Trophoblast cell (in vitro differentiated cells and primary cell): ENCODE measurements around the gene SREK1.
"Not testable (repeated sequence)": the region's sequence is repeated elsewhere in the genome, so short reads cannot be mapped to it uniquely, and the experiment has no call there.

ENCODE experiments used
- DNase-seq, 2 donors: peaks; one replicate each; pipeline ENCODE4 v3.0.0-alpha.2; 2016
- H2AFZ ChIP-seq: 2 replicates; pipeline ENCODE4 v1.6.1; 2013; ENCODE audit warnings: low read length, moderate library complexity, mild to moderate bottlenecking; ENCODE audit not compliant: insufficient read depth, poor library complexity
- H2AK5ac ChIP-seq: 2 replicates; pipeline ENCODE4 v1.6.1; 2013; ENCODE audit warnings: mild to moderate bottlenecking, low read length
- H2BK120ac ChIP-seq: 2 replicates; pipeline ENCODE4 v1.6.1; 2013; ENCODE audit warnings: low read length, mild to moderate bottlenecking, moderate library complexity; ENCODE audit not compliant: insufficient read depth, poor library complexity
- H2BK12ac ChIP-seq: 2 replicates; pipeline ENCODE4 v1.6.1; 2013; ENCODE audit warnings: mild to moderate bottlenecking, low read length, moderate library complexity
- H2BK5ac ChIP-seq: 2 replicates; pipeline ENCODE4 v1.6.1; 2013; ENCODE audit warnings: low read length, low read depth, moderate library complexity, mild to moderate bottlenecking; ENCODE audit not compliant: poor library complexity
- H3K14ac ChIP-seq: 2 replicates; pipeline ENCODE4 v1.6.1; 2013; ENCODE audit warnings: mild to moderate bottlenecking, low read length
- H3K18ac ChIP-seq: 2 replicates; pipeline ENCODE4 v1.6.1; 2013; ENCODE audit warnings: mild to moderate bottlenecking, low read length
- H3K23ac ChIP-seq: 2 replicates; pipeline ENCODE4 v1.6.1; 2013; ENCODE audit warnings: low read length
- H3K27ac ChIP-seq: 2 replicates; pipeline ENCODE4 v1.5.1; 2013; ENCODE audit warnings: low read depth, mild to moderate bottlenecking, inconsistent platforms, low read length, moderate library complexity
- H3K27me3 ChIP-seq: 2 replicates; pipeline ENCODE4 v1.6.1; 2013; ENCODE audit warnings: inconsistent platforms, mild to moderate bottlenecking, low read length, moderate library complexity; ENCODE audit not compliant: insufficient read depth
- H3K36me3 ChIP-seq, 2 experiments: 1 replicate in 1 of 2; 2 replicates in 1 of 2; pipeline ENCODE4 v1.6.1; 2013; ENCODE audit warnings: low read length in 2 of 2, mild to moderate bottlenecking in 2 of 2, moderate library complexity in 1 of 2; ENCODE audit not compliant: insufficient read depth in 2 of 2, control insufficient read depth in 1 of 2
- H3K4ac ChIP-seq: 2 replicates; pipeline ENCODE4 v1.6.1; 2013; ENCODE audit warnings: low read depth, mild to moderate bottlenecking, low read length, moderate library complexity
- H3K4me1 ChIP-seq, 2 experiments: 1 replicate in 1 of 2; 2 replicates in 1 of 2; pipeline ENCODE4 v1.6.1; 2013; ENCODE audit warnings: low read length in 2 of 2, mild to moderate bottlenecking in 2 of 2, moderate library complexity in 1 of 2; ENCODE audit not compliant: insufficient read depth in 2 of 2, control insufficient read depth in 1 of 2
- H3K4me2 ChIP-seq: 2 replicates; pipeline ENCODE4 v1.6.1; 2013; ENCODE audit warnings: inconsistent platforms, mild to moderate bottlenecking, low read length, moderate library complexity
- H3K4me3 ChIP-seq: 2 replicates; pipeline ENCODE4 v1.5.1; 2013; ENCODE audit warnings: mild to moderate bottlenecking, low read depth, low read length, inconsistent platforms
- H3K79me1 ChIP-seq: one replicate; pipeline ENCODE4 v1.6.1; 2013; ENCODE audit warnings: low read length
- H3K79me2 ChIP-seq: 2 replicates; pipeline ENCODE4 v1.6.1; 2013; ENCODE audit warnings: low read length, mild to moderate bottlenecking; ENCODE audit not compliant: control insufficient read depth, insufficient read depth, poor library complexity
- H3K9ac ChIP-seq: 2 replicates; pipeline ENCODE4 v1.6.1; 2013; ENCODE audit warnings: mild to moderate bottlenecking, low read length
- H3K9me3 ChIP-seq: 2 replicates; pipeline ENCODE4 v1.6.1; 2013; ENCODE audit warnings: low read depth, mild to moderate bottlenecking, control low read depth, inconsistent platforms, low read length; ENCODE audit not compliant: insufficient read depth
- H4K12ac ChIP-seq: 2 replicates; pipeline ENCODE4 v1.6.1; 2013; ENCODE audit warnings: low read depth, mild to moderate bottlenecking, low read length, moderate library complexity
- H4K8ac ChIP-seq: 2 replicates; pipeline ENCODE4 v1.6.1; 2013; ENCODE audit warnings: low read depth, mild to moderate bottlenecking, low read length, moderate library complexity
- H4K91ac ChIP-seq: one replicate; pipeline ENCODE4 v1.6.1; 2013; ENCODE audit warnings: low read depth, mild to moderate bottlenecking, low read length, moderate library complexity
- WGBS: extraction: QIAGEN DNeasy Blood & Tissue Kit; methylation state at CpG from one replicate; pipeline ENCODE4 v1.1.7; 2013; ENCODE audit warnings: missing lambda C conversion rate; ENCODE audit not compliant: insufficient read length, insufficient coverage; ENCODE audit errors: extremely low coverage; 5-methylcytosine and 5-hydroxymethylcytosine counted together

SREK1 gene

GRCh38 chr5:66136053-66136452 lies 8.0 kb upstream of the SREK1 start:
- Histone ChIP-seq H3K14ac (no peak overlapping the region), H3K23ac (no peak overlapping the region), H3K9me3 (no peaks in the 10 kb centered on the region), H4K91ac (no peak overlapping the region), H3K79me1 (no peaks in the 10 kb centered on the region), H3K4me3 (no peak overlapping the region), H3K4ac (no peak overlapping the region), H4K8ac (no peak overlapping the region), H2AK5ac (no peak overlapping the region), H3K36me3 (no peaks in the 10 kb centered on the region), H2AFZ (no peak overlapping the region), H3K27me3 (no peaks in the 10 kb centered on the region), H2BK12ac (no peak overlapping the region), H3K4me1 (no peaks in the 10 kb centered on the region), H4K12ac (no peak overlapping the region), H2BK5ac (no peak overlapping the region), H2BK120ac (no peak overlapping the region), H3K18ac (no peak overlapping the region), H3K79me2 (no peaks in the 10 kb centered on the region), H3K9ac (no peak overlapping the region), H3K4me2 (no peak overlapping the region), H3K27ac (no peak overlapping the region)
- no peak for DNase-seq
- WGBS = no CpG with 5 or more reads among the region's 2 CpGs

- H3K36me3 ChIP-seq, H3K14ac ChIP-seq, H4K8ac ChIP-seq, H3K27ac ChIP-seq, H2AK5ac ChIP-seq, H3K27me3 ChIP-seq, H3K4me2 ChIP-seq, H3K9ac ChIP-seq, H2BK5ac ChIP-seq, H2AFZ ChIP-seq, H4K12ac ChIP-seq, H3K79me2 ChIP-seq, H4K91ac ChIP-seq, DNase-seq, H2BK120ac ChIP-seq, H3K23ac ChIP-seq, H3K4me3 ChIP-seq, H3K18ac ChIP-seq, H3K4me1 ChIP-seq, H3K79me1 ChIP-seq, H3K9me3 ChIP-seq, H2BK12ac ChIP-seq, H3K4ac ChIP-seq: not testable (repeated sequence)
- no CpG with 5 or more reads among the region's 3 CpGs for WGBS
These were observed 7.2 kb upstream of the SREK1 start for GRCh38 chr5:66136944-66137343.

- no peak overlapping the region for H3K14ac ChIP-seq
- no peak overlapping the region for H4K91ac ChIP-seq
- no peak overlapping the region for H2BK5ac ChIP-seq
- H3K9me3 ChIP-seq = no peaks in the 10 kb centered on the region
- no peak overlapping the region for H3K4me2 ChIP-seq
- H4K12ac ChIP-seq = no peak overlapping the region
- no CpG with 5 or more reads among the region's 1 CpG for WGBS
- H3K4me1 ChIP-seq = peaks cover 2 to 3% of the 10 kb centered on the region in 2 experiments
- H3K4ac ChIP-seq = no peak overlapping the region
- no peaks in the 10 kb centered on the region for H3K27me3 ChIP-seq
- no peak overlapping the region for H2BK12ac ChIP-seq
- H3K9ac ChIP-seq = no peak overlapping the region
- H4K8ac ChIP-seq = no peak overlapping the region
- H2BK120ac ChIP-seq = no peak overlapping the region
- DNase-seq = no peak
- no peak overlapping the region for H3K4me3 ChIP-seq
- no peak overlapping the region for H3K18ac ChIP-seq
- no peaks in the 10 kb centered on the region for H3K36me3 ChIP-seq
- H3K23ac ChIP-seq = no peak overlapping the region
- peaks cover under 1% of the 10 kb centered on the region for H3K79me1 ChIP-seq
- H3K27ac ChIP-seq = no peak overlapping the region
- no peaks in the 10 kb centered on the region for H3K79me2 ChIP-seq
- no peak overlapping the region for H2AK5ac ChIP-seq
- H2AFZ ChIP-seq = no peak overlapping the region
These were observed 5.3 kb upstream of the SREK1 start for GRCh38 chr5:66138637-66139317.

GRCh38 chr5:66139318-66139712 lies 4.8 kb upstream of the SREK1 start:
- no peak overlapping the region for H2BK12ac ChIP-seq
- H3K9me3 ChIP-seq = no peaks in the 10 kb centered on the region
- H2AFZ ChIP-seq = no peak overlapping the region
- H3K23ac ChIP-seq = no peak overlapping the region
- H3K36me3 ChIP-seq = no peaks in the 10 kb centered on the region
- H3K27ac ChIP-seq = no peak overlapping the region
- H3K14ac ChIP-seq = no peak overlapping the region
- H3K9ac ChIP-seq = no peak overlapping the region
- H3K4me1 ChIP-seq = peaks cover 2 to 3% of the 10 kb centered on the region in 2 experiments
- peaks cover 2% of the 10 kb centered on the region for H3K79me2 ChIP-seq
- H3K18ac ChIP-seq = no peak overlapping the region
- H4K8ac ChIP-seq = no peak overlapping the region
- H3K4me3 ChIP-seq = no peak overlapping the region
- no peak overlapping the region for H3K4ac ChIP-seq
- H3K4me2 ChIP-seq = no peak overlapping the region
- H3K27me3 ChIP-seq = no peaks in the 10 kb centered on the region
- no CpG with 5 or more reads among the region's 2 CpGs for WGBS
- peaks cover 5% of the 10 kb centered on the region for H3K79me1 ChIP-seq
- H2AK5ac ChIP-seq = no peak overlapping the region
- H4K12ac ChIP-seq = no peak overlapping the region
- H2BK120ac ChIP-seq = no peak overlapping the region
- no peak for DNase-seq
- no peak overlapping the region for H4K91ac ChIP-seq
- H2BK5ac ChIP-seq = no peak overlapping the region
